NCI-H187 (cell line): Measurements from ENCODE around the gene TMEM168.

ENCODE experiments used
- DNase-seq, 2 experiments: peaks; one replicate each; lab custom pipeline; 2025; lab: John Stamatoyannopoulos, UW

Gene TMEM168

DNA sequence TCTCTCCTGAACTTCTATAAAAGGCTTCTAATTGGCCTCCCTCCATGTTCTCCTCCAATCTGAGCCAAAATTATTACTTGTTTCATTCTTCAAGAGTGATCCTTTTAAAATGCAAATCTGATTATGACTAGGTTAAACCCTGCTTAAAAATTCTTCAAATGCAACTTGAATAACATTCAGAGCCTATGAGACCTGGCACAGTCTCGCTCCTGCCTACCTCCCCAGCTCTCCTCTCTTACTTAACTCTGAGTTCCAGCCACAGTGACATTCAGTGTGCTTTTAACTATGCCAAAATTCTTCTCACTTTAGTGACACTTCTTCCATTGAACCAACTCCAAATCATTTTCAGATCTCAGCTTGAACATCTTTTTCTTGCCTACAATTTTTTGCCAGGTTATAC is 68.8 kb downstream of the TMEM168 start:
- no peak for DNase-seq

- DNase-seq: no peak
Measured at GRCh38 chr7:112715525-112715924, 74.7 kb downstream of the TMEM168 start.

DNA sequence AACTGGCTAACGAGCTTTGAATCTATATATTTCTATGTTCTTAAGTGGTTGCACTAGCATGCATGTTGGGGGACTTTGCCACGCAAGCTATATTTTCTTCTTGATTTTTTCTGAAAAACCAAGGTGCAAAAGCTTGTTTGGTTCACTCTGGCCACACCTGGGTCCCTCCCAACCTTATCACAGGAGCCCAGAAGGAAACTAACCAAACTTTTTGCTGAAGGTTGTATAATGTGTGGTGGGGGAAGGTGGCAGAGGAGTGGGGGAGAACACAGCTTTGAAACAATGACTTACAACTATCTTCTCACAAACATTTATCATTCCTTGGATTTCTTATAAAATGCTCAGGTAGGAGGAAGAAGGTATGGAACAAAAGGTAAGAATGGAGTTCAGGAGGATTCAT is 75.3 kb downstream of the TMEM168 start:
- no peak for DNase-seq
